Endothelial cell (in vitro differentiated cells): ENCODE results near the gene SLC8A1. TPM values are rescaled to one million over a fixed set of nuclear protein-coding genes. Genes with fewer than 3 reads are reported as not detected.
A peak's percentile ranks its signal among the peaks of the same experiment; 100 is the strongest.

ENCODE experiments used
- DNase-seq: peaks from one replicate; pipeline ENCODE4 v3.0.0; 2021; ENCODE audit warnings: low spot score
- H3K27ac Mint-ChIP-seq: one replicate; pipeline ENCODE4 v1.8.0; 2021; ENCODE audit warnings: mixed read lengths, inconsistent platforms; ENCODE audit not compliant: unreplicated experiment
- H3K27me3 Mint-ChIP-seq: one replicate; pipeline ENCODE4 v1.8.0; 2021; ENCODE audit warnings: mild to moderate bottlenecking, moderate library complexity, mixed read lengths, inconsistent platforms; ENCODE audit not compliant: unreplicated experiment
- H3K36me3 Mint-ChIP-seq: one replicate; pipeline ENCODE4 v1.8.0; 2021; ENCODE audit warnings: mild to moderate bottlenecking, low read depth, mixed read lengths, inconsistent platforms; ENCODE audit not compliant: unreplicated experiment
- H3K4me1 Mint-ChIP-seq: one replicate; pipeline ENCODE4 v1.8.0; 2021; ENCODE audit warnings: mild to moderate bottlenecking, mixed read lengths, inconsistent platforms; ENCODE audit not compliant: unreplicated experiment
- H3K4me3 Mint-ChIP-seq: one replicate; pipeline ENCODE4 v1.8.0; 2021; ENCODE audit warnings: mild to moderate bottlenecking, mixed read lengths, inconsistent platforms; ENCODE audit not compliant: unreplicated experiment
- H3K9me3 Mint-ChIP-seq: one replicate; pipeline ENCODE4 v1.8.0; 2021; ENCODE audit warnings: mixed read lengths, inconsistent platforms; ENCODE audit not compliant: unreplicated experiment
- total RNA-seq: library from RNA; stranded (reverse); fragmentation: NEBNext Ultra II Directional; extraction: Animal tissue kit (Norgen Biotek cat#: 25700); gene quantifications from one replicate; pipeline ENCODE4 v1.2.1, GENCODE V29; 2021; ENCODE audit not compliant: unreplicated experiment
- TF ChIP-seq, protein P1 (sequence below): fragments of 200-600 bp; sonication (generic); IDR thresholded peaks from one replicate; pipeline ENCODE4 v1.5.0; 2021; ENCODE audit warnings: antibody characterized with exemption; ENCODE audit not compliant: unreplicated experiment

SLC8A1 gene
- total RNA-seq, 1 donor from 2014 or later: 0.80 TPM

GRCh38 chr2:40259900-40260299 is 192.0 kb downstream of the SLC8A1 start:
- TF ChIP-seq, protein P1, sequence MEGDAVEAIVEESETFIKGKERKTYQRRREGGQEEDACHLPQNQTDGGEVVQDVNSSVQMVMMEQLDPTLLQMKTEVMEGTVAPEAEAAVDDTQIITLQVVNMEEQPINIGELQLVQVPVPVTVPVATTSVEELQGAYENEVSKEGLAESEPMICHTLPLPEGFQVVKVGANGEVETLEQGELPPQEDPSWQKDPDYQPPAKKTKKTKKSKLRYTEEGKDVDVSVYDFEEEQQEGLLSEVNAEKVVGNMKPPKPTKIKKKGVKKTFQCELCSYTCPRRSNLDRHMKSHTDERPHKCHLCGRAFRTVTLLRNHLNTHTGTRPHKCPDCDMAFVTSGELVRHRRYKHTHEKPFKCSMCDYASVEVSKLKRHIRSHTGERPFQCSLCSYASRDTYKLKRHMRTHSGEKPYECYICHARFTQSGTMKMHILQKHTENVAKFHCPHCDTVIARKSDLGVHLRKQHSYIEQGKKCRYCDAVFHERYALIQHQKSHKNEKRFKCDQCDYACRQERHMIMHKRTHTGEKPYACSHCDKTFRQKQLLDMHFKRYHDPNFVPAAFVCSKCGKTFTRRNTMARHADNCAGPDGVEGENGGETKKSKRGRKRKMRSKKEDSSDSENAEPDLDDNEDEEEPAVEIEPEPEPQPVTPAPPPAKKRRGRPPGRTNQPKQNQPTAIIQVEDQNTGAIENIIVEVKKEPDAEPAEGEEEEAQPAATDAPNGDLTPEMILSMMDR: no peak
- H3K27me3 Mint-ChIP-seq: peaks cover 3% of the 10 kb centered on the region
- no peak for DNase-seq
- H3K36me3 Mint-ChIP-seq: no peaks in the 10 kb centered on the region
- no peak overlapping the region for H3K4me3 Mint-ChIP-seq
- no peak overlapping the region for H3K27ac Mint-ChIP-seq
- H3K4me1 Mint-ChIP-seq: no peaks in the 10 kb centered on the region
- H3K9me3 Mint-ChIP-seq: no peaks in the 10 kb centered on the region

DNA sequence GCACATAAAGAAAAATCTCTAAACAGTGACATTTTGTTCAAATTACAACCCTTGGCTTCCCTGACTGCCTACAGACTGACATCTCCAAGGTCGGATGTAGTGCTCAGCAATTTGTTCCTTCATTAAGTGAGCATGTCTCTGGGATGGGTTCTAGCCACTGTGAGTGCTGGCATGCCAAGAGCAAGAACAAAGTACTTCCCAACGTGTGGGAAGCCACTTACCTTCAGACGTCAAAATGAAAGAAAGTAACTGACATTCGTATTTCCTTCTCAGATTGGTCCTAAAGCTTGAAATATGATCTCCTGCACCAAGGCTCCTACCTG is 193.8 kb downstream of the SLC8A1 start:
- H3K9me3 Mint-ChIP-seq: no peaks in the 10 kb centered on the region
- no peak overlapping the region for H3K27ac Mint-ChIP-seq
- no peak overlapping the region for H3K4me3 Mint-ChIP-seq
- no peaks in the 10 kb centered on the region for H3K36me3 Mint-ChIP-seq
- TF ChIP-seq, protein P1: no peak
- H3K4me1 Mint-ChIP-seq: no peaks in the 10 kb centered on the region
- no peak for DNase-seq
- H3K27me3 Mint-ChIP-seq: peaks cover 3% of the 10 kb centered on the region

- Mint-ChIP-seq H3K9me3 (no peaks in the 10 kb centered on the region), H3K27me3 (peaks cover 3% of the 10 kb centered on the region)
These were observed 194.4 kb downstream of the SLC8A1 start for GRCh38 chr2:40257340-40258134.

GRCh38 chr2:40256649-40257048 is 195.2 kb downstream of the SLC8A1 start:
- Mint-ChIP-seq H3K4me3 (no peak overlapping the region), H3K36me3 (no peaks in the 10 kb centered on the region), H3K4me1 (no peaks in the 10 kb centered on the region), H3K9me3 (no peaks in the 10 kb centered on the region), H3K27me3 (peaks cover 3% of the 10 kb centered on the region), H3K27ac (no peak overlapping the region)
- peak; percentile 32 for DNase-seq
- TF ChIP-seq, protein P1: no peak

More at GRCh38 chr2:40257340-40258134, 194.4 kb downstream of the SLC8A1 start:
- Mint-ChIP-seq H3K27ac (no peak overlapping the region), H3K4me3 (no peak overlapping the region), H3K36me3 (no peaks in the 10 kb centered on the region), H3K4me1 (no peaks in the 10 kb centered on the region)
- TF ChIP-seq, protein P1: no peak
- no peak for DNase-seq

- H3K9me3 Mint-ChIP-seq: no peaks in the 10 kb centered on the region
- no peaks in the 10 kb centered on the region for H3K36me3 Mint-ChIP-seq
- TF ChIP-seq, protein P1: no peak
- no peak overlapping the region for H3K27ac Mint-ChIP-seq
- DNase-seq: no peak
- no peak overlapping the region for H3K4me3 Mint-ChIP-seq
- peaks cover 3% of the 10 kb centered on the region for H3K4me1 Mint-ChIP-seq
- H3K27me3 Mint-ChIP-seq: peaks cover 3% of the 10 kb centered on the region
These were observed 195.9 kb downstream of the SLC8A1 start for GRCh38 chr2:40256008-40256407.
